ENCODE data around the gene AHSP. TPM values are rescaled to one million over a fixed set of nuclear protein-coding genes. Genes with fewer than 3 reads are reported as not detected.

The AHSP gene, protein sequence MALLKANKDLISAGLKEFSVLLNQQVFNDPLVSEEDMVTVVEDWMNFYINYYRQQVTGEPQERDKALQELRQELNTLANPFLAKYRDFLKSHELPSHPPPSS
- not detected in 2 replicates for total RNA-seq

GRCh38 chr16:31527734-31528274 lies at the start of gene AHSP:
Gene AHSP (plus strand): TSS chr16:31527900. CDS start chr16:31528140, 240 bp downstream.

GRCh38 chr16:31483081-31483480 lies 44.6 kb upstream of the AHSP start, which contains the start of gene SLC5A2:
Gene SLC5A2 (plus strand): TSS chr16:31483123. CDS start chr16:31483137, 14 bp downstream.

GRCh38 chr16:31507929-31508705 lies 19.6 kb upstream of the AHSP start, which contains the start of gene RUSF1:
Gene RUSF1 (minus strand): TSS chr16:31508391. CDS start chr16:31508373, 18 bp downstream.

Other genes starting within 250 kb of the AHSP start
- gene ITGAX, start 172.7 kb upstream of the AHSP start, total RNA-seq = 1.8 and 4.1 TPM in 2 replicates
- under 0.01 TPM in 1 of 2 replicates, not detected in the other for gene ITGAD, start 134.6 kb upstream of the AHSP start, total RNA-seq
- not detected in 2 replicates for gene COX6A2, start 99.5 kb upstream of the AHSP start, total RNA-seq
- gene ZNF843, start 85.1 kb upstream of the AHSP start, total RNA-seq = 0.37 and 0.39 TPM in 2 replicates
- gene ARMC5, start 68.4 kb upstream of the AHSP start, total RNA-seq = 8.1 and 9.0 TPM in 2 replicates
- 35.0 and 37.5 TPM in 2 replicates for gene TGFB1I1, start 55.7 kb upstream of the AHSP start, total RNA-seq
- gene SLC5A2, start 44.8 kb upstream of the AHSP start, total RNA-seq = not detected in 2 replicates
- 38.6 and 61.0 TPM in 2 replicates for gene RUSF1, start 19.5 kb upstream of the AHSP start, total RNA-seq